ENCODE measurements around the gene TMPRSS9.
"Not testable (repeated sequence)": the region's sequence is repeated elsewhere in the genome, so short reads cannot be mapped to it uniquely, and the experiment has no call there.

The TMPRSS9 gene

DNA sequence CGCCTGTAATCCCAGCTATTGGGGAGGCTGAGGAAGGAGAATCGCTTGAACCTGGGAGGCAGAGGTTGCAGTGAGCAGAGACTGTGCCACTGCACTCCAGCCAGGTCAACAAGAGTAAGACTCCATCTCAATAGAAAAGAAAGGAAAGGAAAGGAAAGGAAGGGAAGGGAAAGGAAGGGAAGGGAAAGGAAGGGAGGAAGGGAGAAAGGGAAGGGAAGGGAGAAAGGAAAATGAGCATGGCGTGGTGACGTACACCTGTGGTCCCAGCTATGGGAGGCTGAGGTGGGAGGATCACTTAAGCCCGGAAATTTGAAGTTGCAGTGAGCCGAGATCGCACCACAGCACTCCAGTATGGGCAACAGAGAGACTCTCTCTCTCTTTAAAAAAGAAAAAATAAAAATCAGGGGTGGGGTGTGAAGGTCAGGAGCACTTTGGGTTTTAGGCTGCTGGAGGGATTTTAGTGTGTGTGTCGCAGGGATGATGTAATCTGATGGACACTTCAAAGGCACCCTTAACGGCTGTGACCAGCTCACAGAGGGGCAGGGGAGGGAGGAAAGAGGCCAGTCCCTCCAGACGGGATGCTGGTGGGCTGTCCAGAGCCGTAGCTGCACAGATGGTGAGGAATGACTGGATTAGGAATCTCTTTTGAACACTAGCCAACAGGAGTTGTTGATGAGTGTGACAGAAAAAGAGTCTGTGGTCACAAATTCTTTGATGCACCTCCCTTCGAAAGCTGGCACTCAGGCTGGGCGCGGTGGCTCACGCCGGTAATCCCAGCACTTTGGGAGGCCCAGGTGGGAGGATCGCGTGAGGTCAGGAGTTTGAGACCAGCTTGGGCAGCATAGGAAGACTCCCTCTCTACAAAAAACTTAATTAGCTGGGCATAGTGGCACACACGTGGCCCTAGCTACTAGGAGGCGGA lies 27.6 kb downstream of the TMPRSS9 start:
- DNase-seq (ENCODE audit: extremely low read depth in 1 of 2, low read depth in 1 of 2): no peak

DNA sequence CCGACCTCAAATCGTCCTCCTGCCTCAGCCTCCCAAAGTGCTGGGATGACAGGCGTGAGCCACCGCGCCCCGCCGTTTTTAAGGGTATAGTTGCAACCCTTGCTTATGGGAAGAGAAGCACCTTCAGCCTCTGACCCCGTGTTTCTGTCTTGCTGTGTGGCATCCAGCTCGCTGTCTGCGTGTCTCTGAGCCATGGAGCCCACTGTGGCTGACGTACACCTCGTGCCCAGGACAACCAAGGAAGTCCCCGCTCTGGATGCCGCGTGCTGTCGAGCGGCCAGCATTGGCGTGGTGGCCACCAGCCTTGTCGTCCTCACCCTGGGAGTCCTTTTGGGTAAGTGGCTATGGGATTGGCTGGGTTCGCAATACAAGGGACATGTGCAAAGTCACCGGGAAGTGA lies 29.5 kb downstream of the TMPRSS9 start:
- no peak for DNase-seq (ENCODE audit: extremely low read depth in 1 of 2, low read depth in 1 of 2)

DNA sequence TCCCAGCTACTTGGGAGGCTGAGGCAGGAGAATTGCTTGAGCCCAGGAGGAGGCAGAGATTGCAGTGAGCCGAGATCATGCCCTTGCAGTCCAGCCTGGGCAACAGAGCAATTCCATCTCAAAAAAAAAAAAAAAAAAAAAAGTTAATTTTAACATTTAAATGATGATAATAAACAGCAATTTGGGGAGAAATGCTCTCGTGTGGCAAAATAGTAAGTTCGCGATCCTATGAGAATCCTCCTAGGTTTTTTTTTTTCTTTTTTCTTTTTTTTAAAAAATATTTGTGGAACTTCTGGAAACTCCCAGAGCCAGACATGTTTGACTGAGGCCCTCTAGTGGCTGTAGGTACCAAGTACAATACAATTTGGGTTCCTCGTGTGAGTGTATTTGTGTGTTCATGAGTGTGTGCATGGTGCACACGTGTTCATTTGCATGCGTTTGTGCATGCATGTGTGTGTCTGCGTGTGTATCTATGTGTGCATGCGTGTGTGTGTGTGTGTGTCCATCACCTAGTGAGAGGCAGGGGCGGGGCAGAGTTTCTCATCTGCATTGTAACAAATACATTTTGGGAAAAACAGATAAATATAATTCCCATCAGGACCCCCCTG lies 31.2 kb downstream of the TMPRSS9 start:
- DNase-seq (ENCODE audit: extremely low read depth in 1 of 2, low read depth in 1 of 2): no peak

DNA sequence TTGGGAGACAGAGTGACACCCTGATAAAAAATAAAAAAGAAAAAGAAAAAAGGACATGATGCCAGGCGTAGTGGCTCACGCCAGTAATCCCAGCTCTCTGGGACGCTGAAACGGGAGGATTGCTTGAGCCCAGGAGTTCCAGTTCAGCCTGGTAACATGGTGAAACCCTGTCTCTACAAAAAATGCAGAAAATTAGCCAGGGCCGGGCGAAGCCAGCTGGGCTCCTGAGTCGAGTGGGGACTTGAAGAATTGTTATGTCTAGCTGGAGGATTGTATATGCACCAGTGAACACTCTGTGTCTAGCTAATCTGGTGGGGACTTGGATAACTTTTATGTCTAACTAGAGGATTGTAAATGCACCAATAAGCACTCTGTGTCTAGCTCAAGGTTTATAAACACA lies 32.3 kb downstream of the TMPRSS9 start:
- no peak for DNase-seq (ENCODE audit: extremely low read depth in 1 of 2, low read depth in 1 of 2)

DNA sequence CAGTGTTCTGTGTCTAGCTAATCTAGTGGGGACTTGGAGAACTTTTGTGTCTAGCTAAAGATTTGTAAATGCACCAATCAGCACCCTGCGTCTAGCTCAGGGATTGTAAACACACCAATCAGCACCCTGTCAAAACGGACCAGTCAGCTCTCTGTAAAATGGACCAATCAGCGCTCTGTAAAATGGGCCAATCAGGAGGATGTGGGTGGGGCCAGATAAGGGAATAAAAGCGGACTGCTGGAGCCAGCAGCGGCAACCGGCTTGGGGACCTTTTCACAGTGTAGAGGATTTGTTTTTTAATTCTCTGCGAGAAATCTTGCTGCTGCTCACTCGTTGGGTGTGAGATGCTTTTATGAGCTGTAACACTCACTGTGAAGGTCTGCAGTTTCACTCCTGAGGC lies 32.8 kb downstream of the TMPRSS9 start:
- not testable (repeated sequence) for DNase-seq (ENCODE audit: extremely low read depth in 1 of 2, low read depth in 1 of 2)

DNA sequence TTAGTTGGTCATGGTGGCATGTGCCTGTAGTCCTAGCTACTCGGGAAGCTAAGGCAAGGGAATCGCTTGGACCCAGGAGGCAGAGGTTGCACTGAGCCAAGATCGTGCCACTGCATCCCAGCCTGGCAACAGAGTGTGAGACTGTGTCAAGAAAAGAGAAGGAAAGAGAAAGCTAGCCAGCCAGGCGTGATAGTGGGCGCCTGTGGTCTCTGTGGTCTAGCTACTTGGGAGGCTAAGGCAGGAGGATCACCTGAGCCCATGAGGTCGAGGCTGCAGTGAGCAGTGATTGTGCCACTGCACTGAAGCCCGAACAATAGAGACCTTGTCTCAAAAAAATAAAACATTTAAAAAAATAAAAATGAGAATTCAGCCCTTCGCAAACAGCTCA lies 34.0 kb downstream of the TMPRSS9 start:
- no peak for DNase-seq (ENCODE audit: extremely low read depth in 1 of 2, low read depth in 1 of 2)

DNA sequence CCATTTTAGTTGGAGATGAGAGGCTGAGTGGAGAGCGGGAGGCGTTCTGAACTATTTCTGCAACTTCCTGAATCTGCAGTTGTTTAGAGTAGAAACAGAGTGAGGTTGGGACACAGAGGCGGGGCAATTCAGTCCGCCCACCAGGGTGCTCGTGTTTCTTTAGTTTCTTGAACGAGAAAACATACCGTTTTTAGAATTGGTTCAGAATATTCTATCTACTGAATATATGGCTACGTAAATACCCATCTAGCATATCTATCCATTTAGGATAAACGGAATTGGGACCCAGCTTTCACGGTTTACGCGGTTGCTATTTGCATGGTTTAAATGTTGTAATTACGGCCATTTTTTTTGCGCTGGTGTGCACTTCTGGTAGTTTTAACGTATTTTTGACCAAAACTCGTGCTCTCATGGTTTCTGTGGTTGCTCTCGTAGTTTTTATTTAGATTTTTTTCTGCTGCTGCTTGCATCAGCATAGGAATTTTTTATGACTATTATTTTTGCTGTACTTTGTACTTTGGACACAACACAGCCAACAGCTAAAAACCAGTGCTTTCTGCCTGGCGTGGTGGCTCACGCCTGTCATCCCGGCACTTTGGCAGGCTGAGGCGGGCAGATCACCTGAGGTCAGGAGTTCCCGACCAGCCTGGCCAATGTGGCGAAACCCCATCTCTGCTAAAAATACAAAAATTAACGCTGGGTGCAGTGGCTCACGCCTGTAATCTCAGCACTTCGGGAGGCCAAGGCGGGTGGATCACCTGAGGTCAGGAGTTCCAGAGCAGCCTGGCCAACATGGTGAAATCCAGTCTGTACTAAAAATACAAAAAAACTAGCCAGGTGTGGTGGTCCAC lies 34.6 kb downstream of the TMPRSS9 start:
- no peak for DNase-seq (ENCODE audit: extremely low read depth in 1 of 2, low read depth in 1 of 2)

DNA sequence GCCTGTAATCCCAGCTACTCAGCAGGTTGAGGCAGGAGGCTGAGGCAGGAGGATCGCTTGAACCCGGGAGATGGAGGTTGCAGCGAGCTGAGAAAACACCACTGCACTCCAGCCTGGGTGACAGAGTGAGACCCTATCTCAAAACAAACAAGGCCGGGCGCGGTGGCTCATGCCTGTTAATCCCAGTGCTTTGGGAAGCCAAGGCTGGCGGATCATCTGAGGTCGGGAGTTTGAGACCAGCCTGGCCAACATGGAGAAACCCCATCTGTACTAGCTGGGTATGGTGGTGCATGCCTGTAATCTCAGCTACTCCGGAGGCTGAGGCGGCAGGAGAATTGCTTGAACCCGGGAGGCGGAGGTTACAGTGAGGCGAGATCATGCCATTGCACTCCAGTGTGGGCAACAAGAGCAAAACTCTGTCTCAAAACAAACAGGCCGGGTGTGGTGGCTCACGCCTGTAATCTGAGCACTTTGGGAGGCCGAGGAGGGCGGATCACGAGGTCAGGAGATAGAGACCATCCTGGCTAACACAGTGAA lies 35.3 kb downstream of the TMPRSS9 start:
- DNase-seq (ENCODE audit: extremely low read depth in 1 of 2, low read depth in 1 of 2): not testable (repeated sequence)

DNA sequence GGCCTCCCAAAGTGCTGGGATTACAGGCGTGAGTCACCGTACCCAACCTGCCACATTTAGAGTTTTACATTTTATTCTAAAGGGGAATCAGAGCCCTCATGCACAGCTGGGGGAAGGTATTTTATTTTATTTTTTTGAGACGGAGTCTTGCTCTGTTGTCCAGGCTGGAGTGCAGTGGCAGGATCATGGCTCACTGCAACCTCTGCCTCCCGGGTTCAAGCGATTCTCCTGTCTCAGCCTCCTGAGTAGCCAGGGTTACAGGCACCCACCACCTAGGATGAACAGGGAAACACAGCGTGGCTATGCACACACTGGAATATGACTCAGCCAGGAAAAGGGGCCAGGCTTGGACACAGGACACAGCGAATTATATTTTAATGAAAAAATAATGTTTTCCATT lies 37.1 kb downstream of the TMPRSS9 start:
- not testable (repeated sequence) for DNase-seq (ENCODE audit: extremely low read depth in 1 of 2, low read depth in 1 of 2)

DNA sequence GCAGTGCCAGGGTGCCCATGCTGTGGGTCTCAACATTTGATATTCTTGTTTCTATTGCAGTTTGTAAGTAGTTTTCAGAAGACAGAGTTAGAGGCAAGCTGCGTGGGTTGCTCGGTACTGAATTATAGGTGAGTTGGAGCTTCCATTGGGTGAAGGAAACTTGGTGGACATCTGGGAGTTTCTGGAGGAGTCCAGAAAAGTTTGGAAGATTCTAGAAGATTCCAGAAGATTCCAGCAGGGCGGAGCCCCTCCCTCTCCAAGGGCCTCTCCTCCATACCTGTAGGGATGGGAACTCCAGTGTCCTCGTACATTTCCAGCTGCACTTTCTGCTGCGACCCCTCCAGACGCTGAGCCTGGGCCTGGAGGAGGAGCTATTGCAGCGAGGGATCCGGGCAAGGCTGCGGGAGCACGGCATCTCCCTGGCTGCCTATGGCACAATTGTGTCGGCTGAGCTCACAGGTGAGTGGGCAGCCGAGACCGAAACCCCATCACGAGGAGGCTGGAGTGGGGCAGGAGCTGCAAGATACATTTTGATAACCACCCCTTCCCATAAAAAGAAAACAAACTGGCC lies 38.8 kb downstream of the TMPRSS9 start:
- DNase-seq (ENCODE audit: extremely low read depth in 1 of 2, low read depth in 1 of 2): no peak

DNA sequence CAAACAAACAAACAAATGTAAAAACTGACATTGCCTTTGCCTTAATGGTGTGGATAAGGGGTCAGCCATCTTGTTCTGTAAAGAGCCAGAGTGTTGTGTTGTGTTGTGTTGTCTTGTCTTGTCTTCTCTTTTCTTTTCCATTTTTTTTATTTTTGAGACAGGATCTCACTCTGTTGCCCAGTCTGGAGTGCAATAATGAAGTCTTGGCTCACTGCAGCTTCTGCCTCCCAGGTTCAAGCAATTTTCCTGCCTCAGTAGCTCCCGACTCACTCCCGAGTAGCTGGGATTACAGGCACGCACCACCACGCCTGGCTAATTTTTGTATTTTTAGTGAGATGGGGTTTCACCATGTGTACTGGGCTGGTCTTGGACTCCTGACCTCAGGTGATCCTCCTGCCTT lies 39.5 kb downstream of the TMPRSS9 start:
- no peak for DNase-seq (ENCODE audit: extremely low read depth in 1 of 2, low read depth in 1 of 2)

DNA sequence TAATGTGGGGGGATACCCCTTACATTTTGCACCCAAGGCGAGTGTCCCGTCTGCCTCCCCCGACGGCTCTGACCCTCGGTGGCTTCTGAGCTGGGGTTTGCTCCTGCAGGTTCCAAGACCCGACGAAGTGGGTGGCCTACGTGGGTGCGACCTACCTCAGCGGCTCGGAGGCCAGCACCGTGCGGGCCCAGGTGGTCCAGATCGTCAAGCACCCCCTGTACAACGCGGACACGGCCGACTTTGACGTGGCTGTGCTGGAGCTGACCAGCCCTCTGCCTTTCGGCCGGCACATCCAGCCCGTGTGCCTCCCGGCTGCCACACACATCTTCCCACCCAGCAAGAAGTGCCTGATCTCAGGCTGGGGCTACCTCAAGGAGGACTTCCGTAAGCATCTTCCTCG lies 48.2 kb downstream of the TMPRSS9 start:
- DNase-seq (ENCODE audit: extremely low read depth in 1 of 2, low read depth in 1 of 2): no peak

DNA sequence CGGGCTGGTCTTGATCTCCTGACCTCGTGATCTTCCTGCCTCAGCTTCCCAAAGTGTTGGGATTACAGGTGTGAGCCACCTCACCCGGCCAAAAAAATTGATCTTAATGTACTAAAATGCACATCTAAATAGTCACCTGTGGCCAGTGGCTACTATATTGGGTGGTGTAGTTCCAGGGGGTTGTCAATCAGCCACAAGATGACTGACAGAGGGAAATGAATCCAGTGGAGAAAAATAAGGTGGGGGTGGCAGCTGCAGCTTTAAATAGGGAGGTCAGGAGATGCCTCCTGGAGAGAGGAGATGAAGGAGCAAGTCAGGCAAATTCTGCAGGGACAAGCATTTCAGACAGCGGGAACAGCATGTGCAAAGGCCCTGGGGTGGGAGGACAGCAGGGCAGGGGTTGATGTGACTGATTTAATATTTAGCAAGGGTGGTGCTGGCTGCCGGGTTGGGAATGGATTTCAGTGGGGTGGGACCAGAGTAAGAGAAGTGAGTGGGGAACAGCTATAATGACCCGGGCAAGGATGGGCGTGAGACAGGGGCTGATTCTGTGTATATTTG lies 49.4 kb downstream of the TMPRSS9 start:
- no peak for DNase-seq (ENCODE audit: extremely low read depth in 1 of 2, low read depth in 1 of 2)

DNA sequence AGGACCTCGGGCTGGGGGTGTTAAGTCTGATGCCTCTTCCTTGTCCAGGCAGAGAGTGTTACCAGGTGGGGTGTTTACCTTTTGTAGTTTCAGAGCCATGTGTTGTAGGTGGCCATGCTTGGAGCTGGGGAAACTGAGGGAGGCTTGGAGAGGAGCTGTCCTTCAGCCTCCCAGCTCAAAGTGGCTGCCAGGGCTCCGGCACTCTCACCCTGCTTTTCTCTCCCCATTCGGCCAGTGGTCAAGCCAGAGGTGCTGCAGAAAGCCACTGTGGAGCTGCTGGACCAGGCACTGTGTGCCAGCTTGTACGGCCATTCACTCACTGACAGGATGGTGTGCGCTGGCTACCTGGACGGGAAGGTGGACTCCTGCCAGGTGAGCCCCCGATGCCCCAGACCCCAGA lies 50.0 kb downstream of the TMPRSS9 start:
- no peak for DNase-seq (ENCODE audit: extremely low read depth in 1 of 2, low read depth in 1 of 2)

DNA sequence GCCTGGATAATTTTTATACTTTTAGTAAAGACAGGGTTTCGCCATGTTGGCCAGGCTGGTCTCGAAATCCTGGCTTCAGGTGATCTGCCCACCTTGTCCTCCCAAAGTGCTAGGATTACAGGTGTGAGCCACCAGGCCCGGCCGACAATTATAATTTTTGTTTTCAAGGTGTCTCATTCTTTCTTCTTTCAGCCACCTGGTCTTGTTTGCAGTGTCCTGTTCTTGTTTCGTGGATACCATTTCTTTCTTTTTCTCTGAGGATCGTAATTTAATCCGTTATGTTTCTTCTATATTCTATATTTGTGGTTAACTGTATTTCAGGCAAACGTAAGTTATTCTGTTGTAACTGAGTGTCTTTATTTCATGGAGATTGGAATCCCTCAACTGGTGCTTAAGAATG lies 51.6 kb downstream of the TMPRSS9 start:
- no peak for DNase-seq (ENCODE audit: extremely low read depth in 1 of 2, low read depth in 1 of 2)

DNA sequence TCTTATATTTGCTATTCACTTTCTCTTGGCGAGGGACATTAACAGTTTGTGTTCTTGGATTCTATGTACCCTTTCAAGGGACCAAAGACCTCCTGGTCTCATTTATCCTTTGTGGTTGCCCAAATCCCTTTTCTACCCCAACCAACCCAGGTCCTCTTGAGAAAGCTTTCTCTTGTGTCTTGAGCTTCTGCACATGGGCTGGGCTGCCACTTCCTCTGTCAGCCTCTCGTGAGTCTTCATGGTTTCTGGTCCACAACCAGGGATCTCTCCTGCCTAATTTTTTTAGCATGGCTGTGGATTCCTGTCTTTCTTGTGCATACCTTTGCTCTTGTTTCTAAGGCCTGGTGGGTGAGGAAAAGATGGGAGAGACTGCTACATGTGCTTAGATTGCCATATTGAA lies 52.4 kb downstream of the TMPRSS9 start:
- DNase-seq (ENCODE audit: extremely low read depth in 1 of 2, low read depth in 1 of 2): no peak

DNA sequence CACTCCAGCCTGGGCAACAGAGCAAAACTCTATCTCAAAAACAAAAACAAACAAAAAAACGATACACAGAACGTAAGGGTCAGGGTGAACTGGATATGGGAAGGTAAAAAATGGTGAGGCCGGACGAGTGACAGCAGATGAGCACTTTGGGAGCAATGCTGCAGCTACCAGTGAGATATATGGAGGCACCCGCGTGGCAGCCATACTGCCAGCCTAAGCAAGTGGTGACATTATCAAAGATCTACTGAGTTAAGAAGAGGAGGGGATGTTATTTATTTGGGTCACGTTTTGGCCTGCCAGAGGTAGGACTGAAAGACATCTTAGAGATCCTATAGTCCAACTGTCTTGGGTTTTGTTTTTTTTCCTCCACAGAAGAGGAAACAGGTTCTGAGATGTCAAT lies 53.1 kb downstream of the TMPRSS9 start:
- DNase-seq (ENCODE audit: extremely low read depth in 1 of 2, low read depth in 1 of 2): no peak

DNA sequence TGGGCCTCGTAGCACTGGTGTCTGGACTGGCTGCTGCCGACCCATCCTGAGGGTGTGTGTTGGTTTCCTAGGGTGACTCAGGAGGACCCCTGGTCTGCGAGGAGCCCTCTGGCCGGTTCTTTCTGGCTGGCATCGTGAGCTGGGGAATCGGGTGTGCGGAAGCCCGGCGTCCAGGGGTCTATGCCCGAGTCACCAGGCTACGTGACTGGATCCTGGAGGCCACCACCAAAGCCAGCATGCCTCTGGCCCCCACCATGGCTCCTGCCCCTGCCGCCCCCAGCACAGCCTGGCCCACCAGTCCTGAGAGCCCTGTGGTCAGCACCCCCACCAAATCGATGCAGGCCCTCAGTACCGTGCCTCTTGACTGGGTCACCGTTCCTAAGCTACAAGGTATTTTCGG lies 53.6 kb downstream of the TMPRSS9 start:
- no peak for DNase-seq (ENCODE audit: extremely low read depth in 1 of 2, low read depth in 1 of 2)

DNA sequence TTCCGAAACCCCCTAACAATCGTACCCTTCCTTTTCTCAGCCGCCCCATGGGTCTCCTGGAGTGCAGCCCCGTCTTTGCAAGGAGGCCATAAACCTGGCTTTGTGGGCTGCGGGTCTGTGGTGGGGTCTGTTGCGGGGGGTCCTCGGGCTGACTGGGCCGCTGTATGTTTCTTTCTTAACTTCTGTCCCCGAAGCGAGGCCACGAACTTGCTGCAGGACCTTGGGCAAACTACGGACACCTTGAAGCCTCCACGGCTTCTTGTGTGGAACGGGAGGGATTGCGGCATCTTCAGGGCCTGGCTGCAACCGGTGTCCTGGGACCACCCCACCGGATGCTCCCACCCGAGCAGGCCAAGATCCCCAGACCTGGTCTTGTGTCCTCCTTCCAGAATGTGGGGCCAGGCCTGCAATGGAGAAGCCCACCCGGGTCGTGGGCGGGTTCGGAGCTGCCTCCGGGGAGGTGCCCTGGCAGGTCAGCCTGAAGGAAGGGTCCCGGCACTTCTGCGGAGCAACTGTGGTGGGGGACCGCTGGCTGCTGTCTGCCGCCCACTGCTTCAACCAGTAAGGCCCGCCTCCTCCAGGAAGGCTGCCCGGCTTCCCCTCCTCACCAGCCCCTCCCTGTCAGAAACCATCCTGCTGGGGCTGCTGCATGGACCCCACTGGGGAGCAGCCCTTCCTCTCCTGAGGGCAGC lies 55.4 kb downstream of the TMPRSS9 start:
- no peak for DNase-seq (ENCODE audit: extremely low read depth in 1 of 2, low read depth in 1 of 2)

DNA sequence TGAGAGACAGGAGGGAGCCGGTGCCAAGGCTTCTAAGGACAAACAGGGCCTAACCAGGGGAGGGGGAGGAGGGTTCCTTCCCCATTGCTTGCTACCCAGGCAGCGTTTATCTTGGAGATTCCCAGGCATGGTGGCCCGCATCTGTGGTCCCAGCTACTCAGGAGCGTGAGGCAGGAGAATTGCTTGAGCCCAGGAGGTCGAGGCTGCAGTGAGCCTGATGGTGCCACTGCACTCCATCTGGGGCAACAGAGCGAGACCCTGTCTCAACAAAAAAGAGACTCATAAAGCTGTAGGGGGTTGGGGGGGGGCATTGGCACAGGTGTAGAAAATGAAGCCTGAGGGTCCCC lies 55.9 kb downstream of the TMPRSS9 start:
- DNase-seq (ENCODE audit: extremely low read depth in 1 of 2, low read depth in 1 of 2): no peak

Measured in activated CD8-positive, alpha-beta memory T cell treated with anti-CD3 and anti-CD28 coated beads for 1 hour (primary cell).